GM10266 (cell line): ENCODE measurements around the gene PIK3R1.

Experiments
- DNase-seq: peaks from one replicate; pipeline ENCODE4 v3.0.0; 2012; ENCODE audit errors: extremely low spot score
- TF ChIP-seq, protein P1 (sequence below): IDR thresholded peaks from 2 replicates; pipeline ENCODE4 v1.5.1; 2012; ENCODE audit warnings: mild to moderate bottlenecking, low read depth; ENCODE audit not compliant: control insufficient read depth, insufficient read depth; ENCODE audit errors: missing control alignments

The PIK3R1 gene

DNA sequence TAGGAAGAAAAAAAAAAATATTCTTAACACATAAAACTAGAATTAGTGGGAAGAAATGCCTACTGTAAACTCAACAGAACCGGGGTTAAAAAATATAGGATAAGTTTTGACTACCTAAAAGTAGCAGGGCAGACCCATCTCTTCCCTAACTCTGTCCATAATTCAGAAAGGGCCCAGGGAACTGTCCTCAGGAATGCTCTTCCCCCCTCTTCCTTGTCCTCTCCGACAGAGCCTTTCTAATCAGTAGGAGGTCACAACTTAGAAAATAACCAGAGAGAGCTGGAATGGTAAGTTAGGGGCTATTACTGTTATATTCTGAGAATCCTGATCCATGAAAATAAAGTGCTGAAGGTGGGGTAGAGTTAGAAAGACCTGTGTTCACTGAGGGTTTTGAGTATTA, 22.2 kb downstream of the PIK3R1 start:
- TF ChIP-seq, protein P1, sequence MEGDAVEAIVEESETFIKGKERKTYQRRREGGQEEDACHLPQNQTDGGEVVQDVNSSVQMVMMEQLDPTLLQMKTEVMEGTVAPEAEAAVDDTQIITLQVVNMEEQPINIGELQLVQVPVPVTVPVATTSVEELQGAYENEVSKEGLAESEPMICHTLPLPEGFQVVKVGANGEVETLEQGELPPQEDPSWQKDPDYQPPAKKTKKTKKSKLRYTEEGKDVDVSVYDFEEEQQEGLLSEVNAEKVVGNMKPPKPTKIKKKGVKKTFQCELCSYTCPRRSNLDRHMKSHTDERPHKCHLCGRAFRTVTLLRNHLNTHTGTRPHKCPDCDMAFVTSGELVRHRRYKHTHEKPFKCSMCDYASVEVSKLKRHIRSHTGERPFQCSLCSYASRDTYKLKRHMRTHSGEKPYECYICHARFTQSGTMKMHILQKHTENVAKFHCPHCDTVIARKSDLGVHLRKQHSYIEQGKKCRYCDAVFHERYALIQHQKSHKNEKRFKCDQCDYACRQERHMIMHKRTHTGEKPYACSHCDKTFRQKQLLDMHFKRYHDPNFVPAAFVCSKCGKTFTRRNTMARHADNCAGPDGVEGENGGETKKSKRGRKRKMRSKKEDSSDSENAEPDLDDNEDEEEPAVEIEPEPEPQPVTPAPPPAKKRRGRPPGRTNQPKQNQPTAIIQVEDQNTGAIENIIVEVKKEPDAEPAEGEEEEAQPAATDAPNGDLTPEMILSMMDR, result no peak
- DNase-seq, result no peak

DNA sequence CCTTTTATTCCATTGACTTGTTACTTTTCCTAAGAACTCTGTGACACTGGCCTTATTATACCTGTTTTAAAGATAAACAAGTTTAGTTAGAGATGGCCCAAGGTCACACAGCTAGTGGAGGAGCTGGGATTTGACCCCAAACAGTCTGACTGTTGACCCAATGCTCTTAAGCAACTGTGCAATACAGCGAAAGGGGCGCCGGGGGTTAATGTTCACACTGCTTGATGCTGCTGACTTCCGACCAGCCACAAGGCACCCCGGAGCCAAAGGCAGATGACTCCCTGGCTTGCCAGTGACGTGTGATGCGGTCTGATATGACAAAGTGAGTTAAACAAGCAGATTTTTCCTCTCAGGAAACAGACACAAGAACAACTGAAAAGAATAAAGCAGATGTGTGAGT, 23.9 kb downstream of the PIK3R1 start:
- TF ChIP-seq, protein P1, result no peak
- peak; percentile 31 for DNase-seq

DNA sequence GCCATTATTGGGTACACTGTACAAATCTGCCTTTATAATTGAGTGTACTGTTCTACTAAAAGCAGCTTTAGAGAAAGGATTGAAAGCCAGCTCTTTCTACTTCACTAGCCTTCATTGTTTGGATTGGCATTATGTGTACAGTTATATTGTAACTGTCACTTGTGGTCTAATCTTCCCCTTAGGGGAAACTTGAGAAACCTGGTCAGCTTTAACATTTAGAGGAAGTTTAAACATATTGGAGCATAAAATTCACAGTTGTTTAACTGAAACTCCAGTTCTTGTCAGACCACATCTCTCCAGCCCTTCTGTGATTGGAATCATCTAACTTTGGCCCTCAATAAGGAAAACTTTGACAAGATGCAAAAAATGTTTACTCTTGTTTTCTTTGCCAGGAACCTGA, 24.6 kb downstream of the PIK3R1 start:
- peak; percentile 28 for DNase-seq
- TF ChIP-seq, protein P1, result no peak

DNA sequence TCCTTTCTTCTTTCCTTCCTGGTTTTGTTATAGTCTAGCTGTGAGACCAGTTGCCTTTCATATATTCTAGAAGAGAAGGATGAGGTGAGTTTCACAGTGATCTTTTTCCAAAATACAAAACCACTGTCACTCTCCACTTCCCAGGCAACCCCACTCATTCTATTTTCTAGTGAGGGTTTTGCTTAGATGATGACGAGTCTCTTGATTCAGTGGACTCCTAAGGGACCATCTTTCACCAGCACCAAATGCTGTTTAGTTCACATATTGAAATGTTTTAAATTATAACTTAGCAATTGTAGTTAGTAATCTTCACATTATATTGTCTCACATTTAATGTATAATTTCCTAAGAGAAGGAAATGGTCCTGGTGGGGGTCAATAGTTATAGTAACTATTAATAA, 25.2 kb downstream of the PIK3R1 start:
- TF ChIP-seq, protein P1, result no peak
- no peak for DNase-seq

DNA sequence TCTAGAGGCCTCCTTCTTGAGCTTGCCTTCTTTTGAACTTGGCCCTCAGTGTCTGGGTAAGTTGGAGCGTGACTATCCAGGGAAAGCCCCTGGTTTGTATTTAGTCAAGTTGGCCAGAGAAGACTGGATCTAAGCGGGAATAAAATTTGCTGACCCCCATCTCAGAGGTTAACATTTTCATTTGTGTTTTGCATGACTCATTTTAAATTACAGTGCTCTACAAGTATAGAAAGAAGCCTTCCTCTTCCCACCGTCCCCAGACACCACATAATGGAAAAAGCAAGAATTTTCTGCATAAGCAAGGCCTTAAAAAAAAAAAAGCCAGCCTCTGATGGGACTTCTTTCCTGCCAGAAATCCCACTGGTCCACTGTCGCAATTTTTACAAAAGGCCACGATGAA, 27.2 kb downstream of the PIK3R1 start:
- TF ChIP-seq, protein P1, result no peak
- no peak for DNase-seq

DNA sequence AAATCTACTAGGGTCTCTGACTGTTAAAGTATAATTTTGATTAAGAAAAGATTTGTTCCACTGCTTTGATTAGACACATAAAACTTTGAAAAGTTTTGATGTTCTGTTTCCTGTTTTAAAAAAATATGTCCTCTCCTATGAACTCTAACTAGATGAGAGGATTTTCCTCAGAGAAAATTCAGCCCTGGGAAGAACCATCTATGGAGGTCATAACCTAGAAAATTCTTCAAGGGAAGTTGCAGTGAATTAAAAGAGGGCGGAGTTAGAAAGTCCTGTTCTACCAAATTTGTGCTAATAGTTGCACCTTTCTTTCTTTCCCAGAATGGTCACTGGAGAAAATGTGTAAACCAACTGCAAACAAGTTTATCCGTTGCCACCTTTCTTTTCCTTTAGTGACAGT, 27.7 kb downstream of the PIK3R1 start:
- no peak for DNase-seq
- TF ChIP-seq, protein P1, result no peak

DNA sequence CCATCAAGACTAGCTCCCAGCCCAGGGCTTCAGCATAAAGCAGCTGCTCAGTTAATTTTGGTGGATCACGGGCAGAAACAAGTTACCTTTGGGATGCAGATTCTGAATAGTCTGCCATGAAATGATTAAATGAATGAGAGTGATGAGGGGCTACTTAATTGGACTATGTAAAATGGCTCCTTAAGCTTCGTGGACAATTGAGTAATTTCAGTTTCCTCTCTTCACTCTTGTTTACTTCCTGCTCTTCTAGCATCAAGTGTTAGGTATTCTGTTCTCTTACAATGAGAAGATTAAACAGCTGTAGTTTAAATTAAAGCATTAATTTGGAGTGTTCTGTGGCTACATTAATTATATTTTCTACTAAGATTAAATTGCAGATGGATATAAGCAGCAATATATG, 28.1 kb downstream of the PIK3R1 start:
- no peak for DNase-seq
- TF ChIP-seq, protein P1, result no peak

DNA sequence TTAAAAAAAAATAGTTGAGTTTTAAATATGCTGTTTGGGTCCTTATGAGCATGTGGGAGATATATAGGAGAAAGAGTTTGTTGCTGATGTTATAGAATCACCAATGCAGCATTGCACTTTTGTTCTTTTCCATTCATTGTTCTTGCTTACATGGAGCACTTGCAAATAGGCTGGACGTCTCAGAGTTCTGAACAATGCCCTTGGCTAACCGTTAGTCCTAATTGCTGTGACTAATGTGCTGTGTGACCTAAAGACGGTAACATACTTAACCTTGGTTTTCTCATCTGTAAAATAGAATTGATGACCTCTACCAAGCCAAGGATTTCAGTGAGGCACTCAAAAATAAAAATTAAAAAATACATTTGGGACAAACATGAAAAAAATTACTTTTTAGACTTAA, 29.8 kb downstream of the PIK3R1 start:
- TF ChIP-seq, protein P1, result no peak
- DNase-seq, result no peak
